HepG2 (cell line): ENCODE measurements around the gene INF2. TPM values are rescaled to one million over a fixed set of nuclear protein-coding genes. Genes with fewer than 3 reads are reported as not detected.

Experiments used
- ATAC-seq: fragments of 200-7000 bp; cut with Tn5 transposase; 3 replicates; pipeline ENCODE4 v1.9.1; 2020; ENCODE audit warnings: mild to moderate bottlenecking, moderate library complexity
- BruUV-seq: library from RNA; stranded (reverse); fragments of 400-500 nt; replicated peaks from 2 replicates; lab custom pipeline; 2021; lab: Mats Ljungman, UMichigan
- CTCF ChIA-PET: fragments of 300-600 bp; formaldehyde crosslinking; extraction: SDS; loops from one replicate; lab custom pipeline; 2021; ENCODE audit warnings: low total read pairs, inconsistent platforms, low intra/inter-chr PET ratio; lab: Yijun Ruan, JAX
- POLR2A ChIA-PET: fragments of 350-600 bp; sonication (Branson Sonifier 250); formaldehyde crosslinking; loops from one replicate; lab custom pipeline; 2020; ENCODE audit warnings: antibody characterized with exemption, inconsistent platforms; lab: Yijun Ruan, JAX
- DNase-seq: peaks from one replicate; pipeline ENCODE4 v3.0.0-alpha.2; 2015; ENCODE audit warnings: low spot score
- FAIRE-seq: peaks from 3 replicates; lab custom pipeline; 2011; peaks lifted over from hg19 to GRCh38; lab: Jason Lieb, UNC
- H2AFZ ChIP-seq: one replicate; pipeline ENCODE4 v1.6.1; 2011; ENCODE audit warnings: low read length, inconsistent platforms
- H3K27ac ChIP-seq: fragments of 300-600 bp; 3 replicates; pipeline ENCODE4 v1.8.0; 2011; ENCODE audit warnings: mixed run types, mild to moderate bottlenecking, mixed read lengths, low read length, inconsistent platforms; ENCODE audit not compliant: insufficient read depth; ENCODE audit errors: extremely low read length
- H3K27me3 ChIP-seq, 2 experiments: fragments of 200-600 bp in 1 of 2; 2 replicates in 1 of 2; 3 replicates in 1 of 2; pipeline versions ENCODE4 v1.6.0 to v1.8.0; 2011; ENCODE audit warnings: low read length in 2 of 2, mild to moderate bottlenecking in 2 of 2, moderate library complexity in 2 of 2, inconsistent platforms in 1 of 2; ENCODE audit not compliant: insufficient read depth in 2 of 2, control insufficient read depth in 1 of 2
- H3K36me3 ChIP-seq, 2 experiments: fragments of 200-600 bp in 1 of 2; replicated peaks in 1 of 2; 2 replicates in 1 of 2; 3 replicates in 1 of 2; pipeline versions ENCODE4 v1.5.1 to v1.8.0; 2011; ENCODE audit warnings: low read length in 2 of 2, inconsistent platforms in 1 of 2; ENCODE audit not compliant: insufficient read depth in 2 of 2, control insufficient read depth in 1 of 2
- H3K4me1 ChIP-seq: 2 replicates; pipeline ENCODE4 v1.5.1; 2012; ENCODE audit warnings: low read length, inconsistent platforms; ENCODE audit not compliant: insufficient read depth
- H3K4me2 ChIP-seq: 2 replicates; pipeline ENCODE4 v1.6.0; 2011; ENCODE audit warnings: low read depth, low read length, inconsistent platforms
- H3K4me3 ChIP-seq, 3 experiments: fragments of 200-600 bp in 1 of 3; sonication (generic), shearing (Covaris generic) in 1 of 3; replicated peaks in 1 of 3; 2 replicates each; pipeline ENCODE4 v1.5.1; 2011 to 2016; ENCODE audit warnings: low read length in 3 of 3, inconsistent platforms in 2 of 3, low read depth in 2 of 3, mild to moderate bottlenecking in 2 of 3, control low read depth in 1 of 3, mixed read lengths in 1 of 3; ENCODE audit not compliant: insufficient read depth in 1 of 3
- H3K79me2 ChIP-seq: one replicate; pipeline ENCODE4 v1.6.1; 2011; ENCODE audit warnings: low read length, inconsistent platforms; ENCODE audit not compliant: insufficient read depth
- H3K9ac ChIP-seq: 2 replicates; pipeline ENCODE4 v1.6.0; 2011; ENCODE audit warnings: mild to moderate bottlenecking, low read depth, low read length, inconsistent platforms; ENCODE audit not compliant: insufficient read depth
- H3K9me3 ChIP-seq: 2 replicates; pipeline ENCODE4 v1.5.1; 2012; ENCODE audit warnings: mild to moderate bottlenecking, low read length
- H4K20me1 ChIP-seq: 2 replicates; pipeline ENCODE4 v1.6.0; 2011; ENCODE audit warnings: inconsistent platforms, mild to moderate bottlenecking, low read length, moderate library complexity; ENCODE audit not compliant: insufficient read depth
- HNF1B ChIP-seq: sonication (generic); formaldehyde crosslinking; IDR thresholded peaks from 2 replicates; pipeline ENCODE4 v1.5.1; 2020; ENCODE audit warnings: mild to moderate bottlenecking, moderate library complexity, missing genetic modification reagents
- KDM5A ChIP-seq: fragments of 200-600 bp; sonication (generic); IDR thresholded peaks from 2 replicates; pipeline ENCODE4 v1.7.0; 2018; ENCODE audit warnings: antibody characterized with exemption, mild to moderate bottlenecking, low read length, borderline replicate concordance
- KLF11 ChIP-seq: IDR thresholded peaks from 2 replicates; pipeline ENCODE4 v1.6.1; 2016; ENCODE audit warnings: missing compliant biosample characterization
- MLX ChIP-seq: IDR thresholded peaks from 2 replicates; pipeline ENCODE4 v1.6.1; 2016
- MXI1 ChIP-seq: IDR thresholded peaks from 3 replicates; pipeline ENCODE4 v1.6.1; 2012; ENCODE audit warnings: low read depth, low read length, inconsistent platforms, borderline replicate concordance
- PAWR ChIP-seq: sonication (generic); formaldehyde crosslinking; IDR thresholded peaks from 2 replicates; pipeline ENCODE4 v1.4.0; 2020; ENCODE audit warnings: missing genetic modification reagents, mild to moderate bottlenecking, borderline replicate concordance
- RXRB ChIP-seq: IDR thresholded peaks from 2 replicates; pipeline ENCODE4 v1.6.1; 2016; ENCODE audit warnings: borderline replicate concordance, missing genetic modification reagents, missing compliant biosample characterization
- ZNF121 ChIP-seq: sonication (generic); formaldehyde crosslinking; IDR thresholded peaks from 2 replicates; pipeline ENCODE4 v1.5.0; 2020; ENCODE audit warnings: mild to moderate bottlenecking, missing genetic modification reagents
- ZNF235 ChIP-seq: sonication (generic); formaldehyde crosslinking; IDR thresholded peaks from 2 replicates; pipeline ENCODE4 v1.8.1; 2023; ENCODE audit warnings: mild to moderate bottlenecking, missing genetic modification reagents, borderline replicate concordance
- ZNF546 ChIP-seq: sonication (generic); formaldehyde crosslinking; conservative IDR thresholded peaks from 2 replicates; pipeline ENCODE4 v1.8.1; 2023; ENCODE audit warnings: mild to moderate bottlenecking, missing genetic modification reagents
- ZSCAN30 ChIP-seq: sonication (generic); formaldehyde crosslinking; IDR thresholded peaks from 2 replicates; pipeline ENCODE4 v1.5.0; 2020; ENCODE audit warnings: mild to moderate bottlenecking, missing genetic modification reagents
- WGBS: methylation state at CpG from one replicate; pipeline ENCODE4 v1.1.6; 2017; ENCODE audit warnings: low lambda C conversion rate; 5-methylcytosine and 5-hydroxymethylcytosine counted together
- in situ Hi-C: cut with HindIII; loops from 2 replicates; pipeline ENCODE4 v1.10.0; 2017; ENCODE audit warnings: low pct_unique_long_range_greater_than_20kb; ENCODE audit not compliant: extremely low pct_ligation_motif_present
- intact Hi-C: fragments of 100-400 bp; cut with micrococcal nuclease; formaldehyde crosslinking; loops from one replicate; pipeline ENCODE4 v1.10.0; 2022; ENCODE audit not compliant: unreplicated experiment
- polyA plus RNA-seq, 8 experiments: library from polyadenylated mRNA; depleted of rRNA in 3 of 8; stranded (reverse) in 7 of 8; unstranded in 1 of 8; fragments of >200 nt; fragmentation: Illumina TruSeq in 4 of 8; extraction: Trizol in 4 of 8; gene quantifications; 2 replicates each; pipeline versions ENCODE4 v1.2.1 to v1.2.3, GENCODE V29; 2011 to 2016; ENCODE audit warnings: low read depth in 4 of 8, missing spikeins in 1 of 8, mixed read lengths in 1 of 8; ENCODE audit not compliant: insufficient read depth in 1 of 8
- total RNA-seq, 5 experiments: library from RNA; depleted of rRNA; stranded (reverse); fragments of >200 nt; fragmentation: Illumina TruSeq; extraction: Trizol; gene quantifications; 2 replicates each; pipeline ENCODE4 v1.2.3, GENCODE V29; 2016; ENCODE audit warnings: low read depth in 1 of 5

The INF2 gene
- total and polyA plus RNA-seq, 2 of the 13 experiments (the other 11 are each of a cell fraction or from before 2014, with no cell fraction given), result 16.4 to 26.4 TPM

GRCh38 chr14:104730487-104730886, 41.1 kb downstream of the INF2 start:
- ATAC-seq, result no peak
- Histone ChIP-seq H3K27ac (no peak overlapping the region), H3K9ac (no peak overlapping the region), H2AFZ (no peak overlapping the region), H3K79me2 (no peaks in the 10 kb centered on the region), H3K4me2 (no peak overlapping the region), H3K4me3 (no peak overlapping the region), H3K27me3 (no peaks in the 10 kb centered on the region), H3K4me1 (peaks cover 76% of the 10 kb centered on the region), H4K20me1 (no peaks in the 10 kb centered on the region), H3K9me3 (no peaks in the 10 kb centered on the region), H3K36me3 (no peaks in the 10 kb centered on the region)
- no peak for DNase-seq
- CTCF ChIA-PET, result interaction anchor here (0.6 kb wide), 1 partner anchor 18 kb away, joined by 3 read pairs; no protein-coding TSS in a partner anchor
- FAIRE-seq, result no peak
- TF ChIP-seq KLF11 (CRISPR knock-in tag), result no peak
- TF ChIP-seq RXRB, result no peak
- TF ChIP-seq MXI1, result no peak
- TF ChIP-seq MLX (CRISPR knock-in tag), result no peak
- TF ChIP-seq ZNF121 (CRISPR knock-in tag), result no peak
- no peak for TF ChIP-seq PAWR (CRISPR knock-in tag)
- no peak for TF ChIP-seq ZNF546 (CRISPR knock-in tag)
- no peak for TF ChIP-seq ZNF235 (CRISPR knock-in tag)
- TF ChIP-seq ZSCAN30 (CRISPR knock-in tag), result no peak
- TF ChIP-seq HNF1B (CRISPR knock-in tag), result no peak
- TF ChIP-seq KDM5A, result no peak
- POLR2A ChIA-PET, result interaction anchor here (7.7 kb wide), 1 partner anchor 21 kb away, joined by 68 read pairs; the partner anchor contains the start of gene SIVA1
- in situ Hi-C loops (no loop called here), intact Hi-C loops (no loop called here)
- 100% methylated on average over 3 of the region's 5 CpGs for WGBS
- no TSS peak for BruUV-seq
